ENCODE results near the gene MCAT. TPM values are rescaled to one million over a fixed set of nuclear protein-coding genes. Genes with fewer than 3 reads are reported as not detected.

The MCAT gene
- total RNA-seq, 1 donor from 2014 or later, result 13.4 TPM

DNA sequence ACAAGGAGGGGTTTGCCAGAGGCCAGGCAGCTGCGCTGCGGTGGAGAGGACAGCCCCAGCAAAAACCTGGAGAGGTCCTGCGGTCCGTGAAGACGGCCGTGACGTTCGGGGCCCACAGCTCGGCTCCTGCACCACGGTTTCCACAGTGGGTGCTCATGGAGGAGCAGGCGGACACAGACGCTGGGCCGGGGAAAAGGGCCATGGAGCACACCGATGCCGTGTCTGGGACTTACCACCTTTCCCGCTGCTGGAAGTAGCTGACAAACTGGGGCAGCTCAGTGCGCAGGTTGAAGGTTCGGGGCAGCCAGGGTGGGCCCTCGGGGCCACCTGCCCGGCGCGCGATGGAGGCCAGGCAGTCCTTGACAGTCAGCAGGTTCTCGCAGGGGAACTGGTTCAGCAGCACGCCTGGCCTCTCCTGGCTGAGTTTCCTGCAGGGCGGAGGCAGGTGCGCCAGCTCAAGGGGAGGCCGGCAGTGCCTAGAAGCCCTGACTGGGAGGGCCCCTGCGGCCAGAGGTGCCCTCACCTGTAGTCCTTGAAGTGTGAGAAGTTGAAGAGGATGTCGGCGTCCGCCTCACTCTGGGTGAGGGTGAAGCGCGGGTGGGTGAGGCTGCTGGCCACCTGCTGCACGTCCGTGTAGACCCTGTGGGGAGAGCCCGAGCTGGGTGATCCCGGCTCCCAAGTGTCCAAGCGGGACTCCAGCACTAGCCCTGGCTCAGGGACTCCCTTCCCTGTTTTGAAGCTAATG lies 30.9 kb upstream of the MCAT start:
- intact Hi-C loops (cut with DNase I), result no loop called here
- DNase-seq (ENCODE audit: low spot score), result no peak

DNA sequence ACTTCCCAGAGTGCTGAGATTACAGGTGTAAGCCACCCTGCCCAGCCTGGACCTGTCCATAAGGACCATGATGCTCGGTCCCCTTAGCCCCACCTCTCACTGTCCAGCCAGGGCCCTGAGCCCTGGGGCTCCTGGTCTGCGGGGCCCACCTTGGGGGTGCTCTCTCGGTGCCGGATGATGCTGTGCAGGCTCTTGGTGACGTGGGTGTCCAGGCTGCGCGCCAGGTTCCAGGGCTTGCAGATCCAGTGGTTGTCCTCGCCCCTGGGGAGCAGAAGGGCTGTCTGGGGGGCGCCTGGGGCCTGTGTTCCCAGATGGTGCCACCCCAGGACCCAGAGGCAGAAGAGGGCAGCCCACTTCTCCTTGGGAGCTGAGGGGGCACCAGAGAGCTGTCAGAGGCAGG lies 30.4 kb upstream of the MCAT start:
- intact Hi-C loops (cut with DNase I), result no loop called here
- DNase-seq (ENCODE audit: low spot score), result no peak

- no peak for DNase-seq (ENCODE audit: low spot score)
Measured at GRCh38 chr22:43172191-43172590, 29.0 kb upstream of the MCAT start.

DNA sequence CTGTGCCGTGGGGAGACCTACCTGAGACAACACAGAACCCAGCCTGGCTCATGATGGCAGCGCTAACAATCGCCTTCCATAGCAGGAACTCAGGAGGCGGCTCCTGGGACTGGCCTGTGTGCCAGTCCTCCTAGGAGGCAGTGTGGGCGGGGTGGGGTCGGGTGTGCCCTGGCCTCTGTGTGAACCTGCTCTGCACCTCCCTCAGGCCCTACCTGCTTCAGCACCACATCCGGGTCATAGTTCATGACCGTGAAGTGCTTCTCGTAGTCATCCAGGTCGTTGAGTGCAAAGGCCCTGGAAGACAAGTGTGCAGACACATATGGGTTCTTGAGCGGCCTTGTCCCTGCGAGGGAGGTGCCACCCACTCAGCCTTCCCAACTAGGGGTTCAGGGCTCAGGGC lies 28.4 kb upstream of the MCAT start:
- DNase-seq (ENCODE audit: low spot score), result no peak
- intact Hi-C loops (cut with DNase I), result no loop called here

More at GRCh38 chr22:43172191-43172590, 29.0 kb upstream of the MCAT start:
- intact Hi-C loops (cut with DNase I), result no loop called here

GRCh38 chr22:43171019-43171491 lies 27.9 kb upstream of the MCAT start:
- no peak for DNase-seq (ENCODE audit: low spot score)
- intact Hi-C loops (cut with DNase I), result no loop called here

DNA sequence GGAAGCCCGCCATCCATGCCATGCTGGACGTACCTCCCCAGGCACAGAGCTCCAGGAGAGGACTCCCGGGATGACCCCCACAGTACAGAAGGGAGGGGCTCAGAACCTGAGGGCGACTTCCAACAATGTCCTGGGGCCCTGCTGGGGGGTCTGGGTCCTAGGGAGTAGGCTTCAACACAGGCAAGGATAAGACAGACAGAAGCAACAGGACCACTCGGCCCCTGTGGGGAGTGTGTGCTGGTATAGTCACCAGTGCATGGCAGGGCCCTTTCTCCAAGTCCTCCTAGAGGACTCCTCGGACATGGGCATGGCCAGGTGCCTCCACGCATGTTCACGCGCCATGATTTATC lies 26.9 kb upstream of the MCAT start:
- intact Hi-C loops (cut with DNase I), result no loop called here
- DNase-seq (ENCODE audit: low spot score), result no peak

DNA sequence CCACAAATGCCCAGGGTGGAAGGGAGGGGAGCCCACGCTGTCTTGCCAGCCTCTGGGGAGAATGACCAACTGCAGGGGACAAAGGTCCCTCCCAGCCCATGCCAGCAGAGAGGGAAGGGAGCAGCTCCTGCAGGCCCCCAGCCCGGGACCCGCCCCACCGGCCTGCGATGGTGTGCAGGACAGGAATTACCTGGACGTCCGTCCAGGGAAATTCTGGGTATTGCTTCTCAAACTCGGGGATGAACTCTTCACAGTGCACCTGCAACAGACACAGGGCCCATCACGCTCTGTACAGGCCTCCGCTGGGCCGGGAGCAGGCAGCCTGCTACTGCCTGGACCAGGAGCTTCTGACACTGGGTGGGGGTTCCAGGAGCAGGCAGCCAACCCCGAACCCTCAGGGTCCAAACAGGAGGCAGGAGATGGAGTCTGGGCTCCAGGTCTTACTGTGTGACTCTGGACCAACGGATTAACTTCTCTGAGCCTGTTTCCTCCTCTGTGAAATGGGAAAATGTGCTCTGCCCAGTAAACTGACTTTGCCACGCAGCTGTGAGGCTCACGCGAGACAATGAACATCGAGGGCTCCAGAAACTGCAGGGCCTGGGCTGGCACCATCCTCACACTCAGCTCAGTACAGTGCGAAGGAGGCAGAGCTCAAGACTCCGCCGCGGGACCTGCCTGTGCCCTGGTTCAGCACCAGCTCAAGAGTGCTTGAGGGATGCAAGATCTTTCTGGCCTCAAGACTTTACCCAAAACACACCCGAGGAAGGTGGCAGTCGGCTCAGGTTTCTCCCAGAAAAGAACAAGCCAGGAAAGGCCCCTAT lies 26.3 kb upstream of the MCAT start:
- intact Hi-C loops (cut with DNase I), result no loop called here
- no peak for DNase-seq (ENCODE audit: low spot score)

- DNase-seq (ENCODE audit: low spot score), result no peak
- intact Hi-C loops (cut with DNase I), result no loop called here
Measured at GRCh38 chr22:43168471-43169309, 25.5 kb upstream of the MCAT start.

DNA sequence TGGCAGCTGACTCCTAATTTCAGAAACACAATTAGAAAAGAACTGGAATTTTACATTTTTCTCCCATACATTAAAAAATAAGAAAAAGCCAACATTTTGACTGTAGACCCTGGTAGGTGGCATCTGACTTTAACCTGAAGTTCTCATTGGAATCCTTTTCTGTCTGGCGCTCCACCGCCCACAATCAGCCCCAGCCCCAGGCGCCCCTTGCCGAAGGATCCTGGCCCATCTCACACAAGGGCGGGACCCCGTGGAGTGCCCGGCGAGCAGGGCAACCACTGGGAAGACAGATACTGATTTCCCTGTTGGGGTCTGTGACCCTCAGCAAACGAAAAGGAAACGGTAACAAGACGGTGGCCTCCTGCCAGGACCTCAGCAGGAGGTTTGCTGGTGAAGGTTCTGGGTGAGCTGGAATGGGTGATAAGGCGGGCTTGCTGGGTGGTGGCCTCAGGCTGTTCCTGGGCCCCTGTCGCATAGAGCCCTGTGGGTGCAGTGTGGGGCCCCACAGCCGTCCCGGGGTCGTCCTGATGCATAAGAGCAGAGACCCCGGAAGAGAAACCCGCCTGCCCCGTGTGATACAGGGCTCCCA lies 23.9 kb upstream of the MCAT start:
- intact Hi-C loops (cut with DNase I), result no loop called here
- DNase-seq (ENCODE audit: low spot score), result no peak

DNA sequence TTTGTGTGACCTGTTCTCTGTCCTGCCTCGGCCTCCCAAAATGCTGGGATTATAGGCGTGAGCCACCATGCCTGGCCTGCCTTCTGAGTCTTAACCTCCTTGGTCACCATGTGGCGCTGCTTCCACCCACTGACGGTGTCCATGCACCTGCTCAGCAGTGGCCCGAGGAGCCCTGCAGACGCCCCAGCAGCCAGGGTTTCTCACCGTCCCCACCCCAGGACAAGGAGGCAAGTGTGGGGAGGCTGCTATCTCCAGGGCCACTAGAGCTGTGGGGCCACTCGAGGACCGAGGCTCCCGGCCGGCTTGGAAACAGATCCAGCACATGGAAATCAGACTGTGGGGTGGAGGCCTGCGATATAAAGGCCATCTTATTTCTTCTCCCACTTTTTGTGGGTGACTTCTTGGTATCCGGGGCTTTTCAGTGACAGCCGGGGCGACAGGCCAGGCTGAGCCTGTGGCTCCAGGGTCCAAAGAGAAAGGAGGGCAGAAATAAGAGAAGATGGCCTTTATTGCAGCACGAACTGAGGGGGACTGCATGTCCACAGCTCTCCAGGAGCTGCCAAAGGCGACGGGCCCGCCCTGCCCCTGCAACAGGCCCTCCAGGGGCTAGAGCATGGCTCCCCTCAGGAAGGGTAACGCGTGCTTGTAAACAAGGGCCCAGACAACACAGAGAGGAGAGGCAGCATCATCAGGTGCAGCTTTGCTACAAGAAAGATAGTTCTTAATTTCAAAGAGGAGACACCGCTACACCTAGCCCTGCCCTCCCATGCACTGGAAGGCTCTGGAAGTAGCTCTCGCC lies 23.1 kb upstream of the MCAT start:
- DNase-seq (ENCODE audit: low spot score), result no peak
- intact Hi-C loops (cut with DNase I), result no loop called here

- intact Hi-C loops (cut with DNase I), result no loop called here
- DNase-seq (ENCODE audit: low spot score), result no peak
Measured at GRCh38 chr22:43164636-43165035, 21.4 kb upstream of the MCAT start.

DNA sequence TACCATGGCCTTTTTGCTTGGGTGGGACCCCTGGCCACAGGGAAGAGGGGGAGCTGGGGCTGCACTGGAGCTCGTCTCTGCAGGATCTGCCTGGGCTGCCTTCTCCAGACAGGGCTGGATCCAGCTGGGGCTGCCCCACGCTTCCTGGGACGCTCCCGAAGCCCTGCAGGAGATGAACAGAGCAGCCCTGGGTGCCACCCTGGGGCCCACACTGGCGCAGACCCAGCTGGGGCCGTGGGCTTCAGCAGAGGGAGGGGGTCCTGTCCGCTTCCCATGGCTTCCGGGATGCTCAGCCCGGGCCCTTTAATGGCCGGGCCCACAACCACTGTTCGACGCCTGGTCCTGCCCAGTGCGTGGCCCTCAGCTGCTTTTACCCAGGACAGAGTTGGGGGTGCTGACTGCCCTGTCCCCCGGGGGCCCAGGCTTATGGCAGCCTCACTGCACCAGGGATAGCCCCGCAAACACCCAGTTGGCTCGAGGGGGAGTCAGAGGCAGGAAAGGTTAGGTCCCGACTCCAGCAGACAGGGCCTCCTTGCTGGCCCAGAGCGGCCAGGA lies 20.1 kb upstream of the MCAT start:
- intact Hi-C loops (cut with DNase I), result no loop called here
- DNase-seq (ENCODE audit: low spot score), result no peak

- no peak for DNase-seq (ENCODE audit: low spot score)
- intact Hi-C loops (cut with DNase I), result no loop called here
Measured at GRCh38 chr22:43162412-43163150, 19.4 kb upstream of the MCAT start.

DNA sequence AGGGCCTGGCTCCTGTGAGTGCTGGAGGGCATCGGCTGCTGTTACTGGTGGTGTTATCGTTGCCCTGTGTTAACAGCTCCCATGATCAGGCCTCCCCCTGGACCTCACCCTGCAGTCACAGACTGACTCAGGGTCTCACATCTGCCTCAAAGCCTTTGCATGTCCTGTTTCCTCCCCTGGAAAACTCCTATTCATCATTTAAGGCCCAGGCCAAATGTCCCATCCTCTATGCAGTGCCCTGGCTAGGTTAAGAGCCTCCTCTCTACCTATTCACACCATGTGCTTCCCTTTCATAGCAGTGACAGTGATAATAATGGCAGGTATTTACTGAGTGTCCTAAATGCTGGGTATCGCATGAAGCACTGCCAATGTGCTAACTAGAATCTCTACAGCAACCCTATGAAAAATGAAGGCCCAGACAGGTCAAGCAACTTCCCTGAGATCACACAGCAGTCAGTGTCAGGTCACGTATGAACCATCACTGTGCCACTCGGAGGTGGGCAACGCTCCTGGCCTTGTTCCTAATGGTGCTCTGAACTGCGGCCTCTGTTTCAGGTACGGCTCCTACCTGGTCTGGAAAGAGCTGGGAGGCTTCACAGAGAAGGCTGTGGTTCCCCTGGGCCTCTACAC lies 17.4 kb upstream of the MCAT start:
- intact Hi-C loops (cut with DNase I), result no loop called here
- DNase-seq (ENCODE audit: low spot score), result no peak

GRCh38 chr22:43159484-43160178 lies 16.4 kb upstream of the MCAT start:
- intact Hi-C loops (cut with DNase I), result no loop called here
- DNase-seq (ENCODE audit: low spot score), result no peak

- intact Hi-C loops (cut with DNase I), result no loop called here
- no peak for DNase-seq (ENCODE audit: low spot score)
Measured at GRCh38 chr22:43158778-43159483, 15.7 kb upstream of the MCAT start.

Measured in cardiac septum (tissue), 1 donor.